OCI-LY7 (cell line): ENCODE results near the gene UPK3BL1. TPM values are rescaled to one million over a fixed set of nuclear protein-coding genes. Genes with fewer than 3 reads are reported as not detected.
"Not testable (repeated sequence)": the region's sequence is repeated elsewhere in the genome, so short reads cannot be mapped to it uniquely, and the experiment has no call there.

Experiments
- BruUV-seq: library from RNA; stranded (reverse); fragments of 400-500 nt; replicated peaks from 2 replicates; lab custom pipeline; 2021; lab: Mats Ljungman, UMichigan
- CTCF ChIA-PET: fragments of 300-600 bp; sonication (Branson Sonifier 250); formaldehyde crosslinking; loops from one replicate; lab custom pipeline; 2022; ENCODE audit warnings: antibody characterized with exemption; ENCODE audit not compliant: unreplicated experiment; lab: Charles Lee
- POLR2A ChIA-PET: fragments of 300-600 bp; sonication (Branson Sonifier 250); formaldehyde crosslinking; loops from one replicate; lab custom pipeline; 2022; ENCODE audit warnings: antibody characterized with exemption; lab: Charles Lee
- DNase-seq: peaks from one replicate; pipeline ENCODE4 v3.0.0-alpha.2; 2015; ENCODE audit warnings: low spot score
- H2AFZ ChIP-seq: fragments of 200-600 bp; sonication (generic), shearing (Covaris generic); 2 replicates; pipeline ENCODE4 v1.6.1; 2014; ENCODE audit warnings: mild to moderate bottlenecking, antibody characterized with exemption, low read length, moderate library complexity
- H3K27ac ChIP-seq: fragments of 200-600 bp; sonication (generic); 2 replicates; pipeline ENCODE4 v1.5.1; 2014; ENCODE audit warnings: mixed run types, low read depth, mild to moderate bottlenecking, moderate library complexity, low read length, inconsistent platforms; ENCODE audit not compliant: poor library complexity, severe bottlenecking
- H3K36me3 ChIP-seq: fragments of 200-600 bp; sonication (generic); 2 replicates; pipeline ENCODE4 v1.6.1; 2014; ENCODE audit warnings: mild to moderate bottlenecking, antibody characterized with exemption, low read length, moderate library complexity, mixed read lengths; ENCODE audit not compliant: insufficient read depth
- H3K4me1 ChIP-seq: fragments of 200-600 bp; sonication (generic); 2 replicates; pipeline ENCODE4 v1.5.1; 2014; ENCODE audit warnings: mild to moderate bottlenecking, low read length; ENCODE audit not compliant: insufficient read depth, poor library complexity, severe bottlenecking
- H3K4me2 ChIP-seq: fragments of 200-600 bp; sonication (generic); 2 replicates; pipeline ENCODE4 v1.6.1; 2014; ENCODE audit warnings: mild to moderate bottlenecking, low read length
- H3K4me3 ChIP-seq: fragments of 200-600 bp; sonication (generic); 2 replicates; pipeline ENCODE4 v1.5.1; 2014; ENCODE audit warnings: mild to moderate bottlenecking, low read depth, low read length; ENCODE audit not compliant: poor library complexity, severe bottlenecking
- H3K79me2 ChIP-seq: fragments of 200-600 bp; sonication (generic); 2 replicates; pipeline ENCODE4 v1.6.1; 2016; ENCODE audit warnings: low read depth, mild to moderate bottlenecking, low read length, moderate library complexity, mixed read lengths; ENCODE audit not compliant: insufficient read depth
- H3K9me2 ChIP-seq: fragments of 200-600 bp; sonication (generic); 2 replicates; pipeline ENCODE4 v1.6.1; 2016; ENCODE audit warnings: mild to moderate bottlenecking, low read length, mixed read lengths; ENCODE audit not compliant: insufficient read depth
- H3K9me3 ChIP-seq: fragments of 200-600 bp; sonication (generic); 2 replicates; pipeline ENCODE4 v1.6.1; 2014; ENCODE audit warnings: mild to moderate bottlenecking, mixed run types, low read length, mixed read lengths
- H4K20me1 ChIP-seq: fragments of 200-600 bp; sonication (generic); 2 replicates; pipeline ENCODE4 v1.6.1; 2014; ENCODE audit warnings: mild to moderate bottlenecking, antibody characterized with exemption, low read length, moderate library complexity, mixed read lengths; ENCODE audit not compliant: insufficient read depth
- intact Hi-C: fragments of 100-400 bp; cut with micrococcal nuclease; formaldehyde crosslinking; loops from one replicate; pipeline ENCODE4 v1.10.0; 2022; ENCODE audit not compliant: unreplicated experiment
- small RNA-seq: library from RNA; depleted of rRNA; stranded (forward); fragments of <200 nt; gene quantifications from one replicate; pipeline ENCODE3, GENCODE V24; 2014
- total RNA-seq, 2 experiments: library from RNA; depleted of rRNA in 1 of 2; stranded (reverse); fragments of >200 nt in 1 of 2; shearing (Covaris generic) in 1 of 2; gene quantifications; 2 replicates each; pipeline ENCODE4 v1.2.3, GENCODE V29; 2014 to 2022

Gene UPK3BL1
- total RNA-seq, 2 experiments from 2014 or later, result 22.6 to 26.6 TPM

DNA sequence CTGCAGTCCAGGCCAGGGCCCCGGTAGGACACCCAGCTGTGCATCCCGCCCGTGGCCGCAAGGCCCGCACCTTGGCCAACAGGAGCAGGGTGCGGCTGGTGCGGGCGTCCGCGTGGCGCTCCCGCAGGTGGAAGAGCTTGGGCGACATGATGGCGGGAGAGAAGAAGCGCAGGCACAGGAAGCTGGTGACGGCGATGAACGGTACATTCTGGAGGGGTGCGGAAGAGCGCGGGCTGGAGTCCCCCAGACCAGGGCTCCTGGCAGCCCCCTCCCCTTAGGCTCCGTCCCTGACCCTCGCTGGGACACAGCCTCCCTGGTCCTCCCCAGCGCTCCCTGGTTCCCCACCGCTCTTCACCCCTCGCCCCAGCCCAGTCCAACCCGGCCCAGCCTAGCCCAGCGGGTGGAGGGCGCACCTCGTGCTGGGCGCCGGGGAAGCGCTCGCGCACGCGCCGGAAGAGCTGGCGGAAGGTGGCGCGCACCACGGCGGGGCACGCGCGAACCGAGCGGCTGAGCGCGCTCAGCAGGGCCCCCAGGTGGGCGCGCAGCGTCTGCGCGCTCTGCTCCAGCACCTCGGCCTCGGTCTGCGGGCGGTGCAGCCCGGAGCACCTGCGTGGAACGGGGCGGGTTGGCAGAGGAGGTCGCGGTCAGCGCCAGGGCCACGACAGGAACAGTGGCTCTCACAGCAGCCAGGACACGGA, 48.8 kb downstream of the UPK3BL1 start:
- BruUV-seq, H2AFZ ChIP-seq, POLR2A ChIA-PET, intact Hi-C loops, DNase-seq, H3K4me3 ChIP-seq, H3K27ac ChIP-seq, H3K9me2 ChIP-seq, CTCF ChIA-PET, H3K4me2 ChIP-seq, H3K9me3 ChIP-seq, H4K20me1 ChIP-seq, H3K79me2 ChIP-seq, H3K4me1 ChIP-seq, H3K36me3 ChIP-seq: not testable (repeated sequence)

DNA sequence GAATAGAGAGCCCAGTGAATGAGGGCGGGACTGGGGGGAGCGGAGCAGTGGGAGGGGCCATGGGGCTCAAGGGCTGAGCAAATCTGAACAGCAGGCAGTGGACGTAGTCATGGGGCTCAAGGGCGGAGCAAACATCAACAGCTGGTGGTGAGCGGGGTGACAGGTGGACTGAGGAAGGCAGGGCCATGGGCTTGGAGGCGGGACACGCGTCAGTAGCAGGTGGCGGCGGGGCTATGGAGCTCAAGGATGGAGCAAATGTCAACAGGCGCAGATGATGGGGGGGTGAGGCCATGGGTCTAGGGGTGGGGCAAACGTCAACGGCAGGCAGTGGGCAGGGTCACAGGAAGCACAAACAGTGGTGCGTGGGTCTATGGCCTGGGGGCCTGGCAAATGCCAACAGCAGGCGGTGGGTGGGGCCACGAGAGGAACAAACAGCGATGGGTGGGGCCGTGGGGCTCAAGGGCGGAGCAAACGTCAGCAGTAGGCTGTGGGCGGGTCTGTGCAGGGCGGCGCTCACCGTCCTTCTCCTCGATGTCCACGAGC, 50.0 kb downstream of the UPK3BL1 start:
- H3K4me1 ChIP-seq, POLR2A ChIA-PET, H3K9me3 ChIP-seq, H3K4me3 ChIP-seq, BruUV-seq, H2AFZ ChIP-seq, H3K27ac ChIP-seq, H3K4me2 ChIP-seq, DNase-seq, H3K79me2 ChIP-seq, H3K36me3 ChIP-seq, H4K20me1 ChIP-seq, CTCF ChIA-PET, intact Hi-C loops, H3K9me2 ChIP-seq: not testable (repeated sequence)

DNA sequence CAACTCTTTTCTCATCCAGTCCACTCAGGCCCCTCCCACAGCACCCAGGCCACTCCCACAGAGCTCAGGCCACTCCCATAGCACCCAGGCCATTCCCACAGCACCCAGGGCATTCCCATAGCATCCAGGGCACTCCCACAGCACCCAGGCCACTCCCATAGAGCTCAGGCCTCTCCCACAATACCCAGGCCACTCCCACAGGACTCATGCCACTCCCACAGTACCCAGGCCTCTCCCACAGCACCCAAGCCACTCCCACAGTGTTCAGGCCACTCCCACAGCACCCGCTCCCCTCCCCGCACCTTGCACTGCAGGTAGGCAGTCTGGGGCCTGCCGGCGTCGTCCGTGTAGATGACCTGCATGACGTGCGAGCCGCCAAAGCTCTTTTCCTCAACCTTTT, 52.7 kb downstream of the UPK3BL1 start:
- H3K4me1 ChIP-seq, H4K20me1 ChIP-seq, H3K27ac ChIP-seq, H3K4me3 ChIP-seq, BruUV-seq, H3K4me2 ChIP-seq, H3K79me2 ChIP-seq, H3K36me3 ChIP-seq, H3K9me2 ChIP-seq, intact Hi-C loops, H2AFZ ChIP-seq, DNase-seq, CTCF ChIA-PET, POLR2A ChIA-PET, H3K9me3 ChIP-seq: not testable (repeated sequence)

Small RNAs within 50 kb of the gene (small RNA-seq; reads per million reads assigned to genes)
- gene AC105052.3 (not detected), gene UPK3BL1 (not detected)

Other genes starting within 250 kb of the UPK3BL1 start
- gene PRKRIP1, start 246.4 kb downstream of the UPK3BL1 start, total RNA-seq (2014; rRNA removed; shearing (Covaris generic)), result 47.1 and 60.7 TPM in 2 replicates
- gene PRKRIP1, start 246.4 kb downstream of the UPK3BL1 start, total RNA-seq (2022), result 42.5 and 48.2 TPM in 2 replicates
- 130 and 149 TPM in 2 replicates for gene ORAI2, start 209.2 kb downstream of the UPK3BL1 start, total RNA-seq (2014; rRNA removed; shearing (Covaris generic))
- 230 and 263 TPM in 2 replicates for gene ORAI2, start 209.2 kb downstream of the UPK3BL1 start, total RNA-seq (2022)
- 17.5 and 23.6 TPM in 2 replicates for gene ALKBH4, start 177.9 kb downstream of the UPK3BL1 start, total RNA-seq (2014; rRNA removed; shearing (Covaris generic))
- 12.1 and 13.3 TPM in 2 replicates for gene ALKBH4, start 177.9 kb downstream of the UPK3BL1 start, total RNA-seq (2022)
- 63.1 and 68.2 TPM in 2 replicates for gene LRWD1, start 177.8 kb downstream of the UPK3BL1 start, total RNA-seq (2014; rRNA removed; shearing (Covaris generic))
- 37.7 and 39.1 TPM in 2 replicates for gene LRWD1, start 177.8 kb downstream of the UPK3BL1 start, total RNA-seq (2022)
- gene POLR2J, start 163.9 kb downstream of the UPK3BL1 start, total RNA-seq (2014; rRNA removed; shearing (Covaris generic)), result 58.1 and 62.4 TPM in 2 replicates
- gene POLR2J, start 163.9 kb downstream of the UPK3BL1 start, total RNA-seq (2022), result 62.9 and 68.6 TPM in 2 replicates
- 7.2 and 8.2 TPM in 2 replicates for gene RASA4B, start 125.0 kb downstream of the UPK3BL1 start, total RNA-seq (2014; rRNA removed; shearing (Covaris generic))
- gene RASA4B, start 125.0 kb downstream of the UPK3BL1 start, total RNA-seq (2022), result 12.8 and 18.1 TPM in 2 replicates
- gene UPK3BL2, start 99.1 kb downstream of the UPK3BL1 start, total RNA-seq (2014; rRNA removed; shearing (Covaris generic)), result 5.4 and 10.2 TPM in 2 replicates
- gene UPK3BL2, start 99.1 kb downstream of the UPK3BL1 start, total RNA-seq (2022), result 19.5 and 22.2 TPM in 2 replicates
- not detected in 2 replicates for gene SPDYE2, start 91.6 kb downstream of the UPK3BL1 start, total RNA-seq (2014; rRNA removed; shearing (Covaris generic))
- gene SPDYE2, start 91.6 kb downstream of the UPK3BL1 start, total RNA-seq (2022), result not detected in 2 replicates
- gene POLR2J3, start 70.2 kb downstream of the UPK3BL1 start, total RNA-seq (2014; rRNA removed; shearing (Covaris generic)), result 12.4 and 30.4 TPM in 2 replicates
- gene POLR2J3, start 70.2 kb downstream of the UPK3BL1 start, total RNA-seq (2022), result 62.8 and 63.7 TPM in 2 replicates
- gene RASA4, start 26.0 kb downstream of the UPK3BL1 start, total RNA-seq (2014; rRNA removed; shearing (Covaris generic)), result 20.3 and 25.9 TPM in 2 replicates
- 52.4 and 64.6 TPM in 2 replicates for gene RASA4, start 26.0 kb downstream of the UPK3BL1 start, total RNA-seq (2022)
- gene SPDYE2B, start 7.5 kb upstream of the UPK3BL1 start, total RNA-seq (2014; rRNA removed; shearing (Covaris generic)), result not detected in 2 replicates
- not detected in 2 replicates for gene SPDYE2B, start 7.5 kb upstream of the UPK3BL1 start, total RNA-seq (2022)
- 2.5 and 5.4 TPM in 2 replicates for gene POLR2J2, start 28.9 kb upstream of the UPK3BL1 start, total RNA-seq (2014; rRNA removed; shearing (Covaris generic))
- 11.8 and 16.2 TPM in 2 replicates for gene POLR2J2, start 28.9 kb upstream of the UPK3BL1 start, total RNA-seq (2022)
- 7.4 and 10.3 TPM in 2 replicates for gene FAM185A, start 106.2 kb upstream of the UPK3BL1 start, total RNA-seq (2014; rRNA removed; shearing (Covaris generic))
- gene FAM185A, start 106.2 kb upstream of the UPK3BL1 start, total RNA-seq (2022), result 10.4 and 10.6 TPM in 2 replicates